Ascending aorta (tissue), 2 donors: Measurements from ENCODE around the gene OR1N1. TPM values are rescaled to one million over a fixed set of nuclear protein-coding genes. Genes with fewer than 3 reads are reported as not detected.

Experiments
- DNase-seq, 2 donors: peaks; one replicate each; pipeline ENCODE4 v3.0.0-alpha.2; 2019; ENCODE audit warnings: low spot score in 2 of 2
- H3K27ac ChIP-seq, 2 donors: fragments of 200-600 bp; sonication (generic); one replicate each; pipeline ENCODE4 v1.5.1; 2016 to 2017; ENCODE audit warnings: mild to moderate bottlenecking in 1 of 2
- H3K27me3 ChIP-seq: fragments of 200-600 bp; sonication (generic); one replicate; pipeline ENCODE4 v1.5.1; 2017
- H3K36me3 ChIP-seq, 2 donors: fragments of 200-600 bp; sonication (generic); one replicate each; pipeline ENCODE4 v1.5.1; 2016
- H3K4me1 ChIP-seq, 2 donors: fragments of 200-600 bp; sonication (generic); one replicate each; pipeline ENCODE4 v1.5.1; 2016 to 2017; ENCODE audit warnings: mild to moderate bottlenecking in 1 of 2
- H3K4me3 ChIP-seq, 2 donors: fragments of 200-600 bp; sonication (generic); one replicate each; pipeline ENCODE4 v1.5.1; 2016 to 2017; ENCODE audit warnings: mild to moderate bottlenecking in 1 of 2
- H3K9me3 ChIP-seq, 2 donors: fragments of 200-600 bp; sonication (generic); one replicate each; pipeline ENCODE4 v1.5.1; 2016
- CTCF ChIP-seq, 3 experiments: fragments of 200-600 bp in 2 of 3; fragments of 450-650 bp in 1 of 3; sonication (generic) in 2 of 3; IDR thresholded peaks; one replicate each; pipeline ENCODE4 v1.5.1; 2016 to 2019; ENCODE audit warnings: antibody characterized with exemption in 3 of 3, mild to moderate bottlenecking in 1 of 3, moderate library complexity in 1 of 3
- intact Hi-C: fragments of 100-400 bp; cut with DNase I; formaldehyde crosslinking; loops from one replicate; pipeline ENCODE4 v1.15.1; 2023
- total RNA-seq: library from RNA; depleted of rRNA; stranded (reverse); fragments of >200 nt; gene quantifications from one replicate; pipeline ENCODE4 v1.1.0, GENCODE V29; 2016

OR1N1 gene
- total RNA-seq, 1 donor from 2014 or later = not detected

- H3K4me3 ChIP-seq = no peak overlapping the region
- intact Hi-C loops = no loop called here
- peak in 2 of 3 experiments; percentile 7 to 36 for TF ChIP-seq CTCF (IDR thresholded peaks at IDR 0.05)
- H3K27ac ChIP-seq = no peak overlapping the region
- DNase-seq = no peak
- H3K36me3 ChIP-seq = no peaks in the 10 kb centered on the region
- H3K27me3 ChIP-seq = no peaks in the 10 kb centered on the region
- no peaks in the 10 kb centered on the region for H3K4me1 ChIP-seq
- H3K9me3 ChIP-seq = no peaks in the 10 kb centered on the region
These were observed 28.2 kb downstream of the OR1N1 start for GRCh38 chr9:122498883-122499288.

- H3K9me3 ChIP-seq = no peaks in the 10 kb centered on the region
- no peak overlapping the region for H3K4me3 ChIP-seq
- no peak for DNase-seq
- H3K27me3 ChIP-seq = no peaks in the 10 kb centered on the region
- H3K4me1 ChIP-seq = no peaks in the 10 kb centered on the region
- no peak overlapping the region for H3K27ac ChIP-seq
- intact Hi-C loops = no loop called here
- no peak for TF ChIP-seq CTCF (IDR thresholded peaks at IDR 0.05)
- no peaks in the 10 kb centered on the region for H3K36me3 ChIP-seq
These were observed 48.0 kb downstream of the OR1N1 start for GRCh38 chr9:122479062-122479461.

- no peaks in the 10 kb centered on the region for H3K9me3 ChIP-seq
- intact Hi-C loops = no loop called here
- no peak for TF ChIP-seq CTCF (IDR thresholded peaks at IDR 0.05)
- H3K27me3 ChIP-seq = no peaks in the 10 kb centered on the region
- DNase-seq = no peak
- H3K36me3 ChIP-seq = no peaks in the 10 kb centered on the region
- H3K4me3 ChIP-seq = no peak within 1 kb of the TSS
- H3K4me1 ChIP-seq = no peaks in the 10 kb centered on the region
- H3K27ac ChIP-seq = no peak within 1 kb of the TSS
These were observed 49.3 kb downstream of the OR1N1 start, which contains the start of gene OR1J1 for GRCh38 chr9:122477826-122478225. Gene OR1J1, minus strand, starts transcription at chr9:122477926. Its CDS starts 0 bp downstream, at chr9:122477926.

GRCh38 chr9:122477346-122477745 lies 49.7 kb downstream of the OR1N1 start:
- Histone ChIP-seq H3K9me3 (no peaks in the 10 kb centered on the region), H3K27ac (no peak overlapping the region), H3K27me3 (no peaks in the 10 kb centered on the region), H3K36me3 (no peaks in the 10 kb centered on the region), H3K4me3 (no peak overlapping the region), H3K4me1 (no peaks in the 10 kb centered on the region)
- intact Hi-C loops = no loop called here
- DNase-seq = no peak
- no peak for TF ChIP-seq CTCF (IDR thresholded peaks at IDR 0.05)

Other genes with a start within 250 kb of the OR1N1 start
- 13.0 TPM for gene PTGS1, start 156.3 kb downstream of the OR1N1 start, total RNA-seq
- gene OR1J1, start 49.4 kb downstream of the OR1N1 start, total RNA-seq = not detected
- not detected for gene OR1J2, start 16.5 kb downstream of the OR1N1 start, total RNA-seq
- gene OR1J4, start 8.2 kb downstream of the OR1N1 start, total RNA-seq = not detected
- gene OR1N2, start 25.8 kb upstream of the OR1N1 start, total RNA-seq = not detected
- gene OR1L8, start 56.1 kb upstream of the OR1N1 start, total RNA-seq = not detected
- not detected for gene OR1Q1, start 87.4 kb upstream of the OR1N1 start, total RNA-seq
- not detected for gene OR1B1, start 130.3 kb upstream of the OR1N1 start, total RNA-seq
- gene OR1L1, start 134.4 kb upstream of the OR1N1 start, total RNA-seq = not detected
- gene OR1L3, start 147.8 kb upstream of the OR1N1 start, total RNA-seq = not detected
- not detected for gene OR1L4, start 196.7 kb upstream of the OR1N1 start, total RNA-seq
- gene OR1L6, start 215.0 kb upstream of the OR1N1 start, total RNA-seq = not detected